ENCODE results near the gene SAMD13.

The SAMD13 gene

DNA sequence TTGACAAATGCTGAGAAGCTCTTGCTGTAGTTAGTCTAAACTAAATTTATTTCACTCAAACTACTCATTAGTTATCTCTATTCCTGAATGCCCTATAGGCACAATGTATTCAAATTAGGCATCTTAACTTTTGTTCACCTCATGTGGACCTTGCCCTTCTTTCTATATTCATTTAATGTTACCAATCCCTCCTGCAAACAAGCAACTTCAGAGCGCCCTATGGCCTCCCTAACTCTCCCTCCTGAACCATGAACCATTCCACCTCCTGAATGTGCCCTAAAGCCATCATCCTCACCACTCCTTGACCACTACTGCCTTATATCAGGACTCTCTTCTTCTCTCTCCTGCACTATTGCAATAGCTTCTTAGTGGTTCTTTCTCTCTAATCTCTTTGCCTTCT lies 34.8 kb upstream of the SAMD13 start:
- no peak overlapping the region for H2BK120ac ChIP-seq (ENCODE audit: low read depth, low read length)
- no peak overlapping the region for H4K5ac ChIP-seq (ENCODE audit: low read length)
- H4K8ac ChIP-seq (ENCODE audit: low read depth, low read length), result no peak overlapping the region
- no peak overlapping the region for H3K9ac ChIP-seq (ENCODE audit: low read length)
- no peaks in the 10 kb centered on the region for H3K36me3 ChIP-seq (ENCODE audit: control insufficient read depth, insufficient read depth, low read length)
- no peak overlapping the region for H3K4me3 ChIP-seq (ENCODE audit: low read length)
- H3K4me1 ChIP-seq (ENCODE audit: control insufficient read depth, low read depth, low read length), result no peaks in the 10 kb centered on the region
- H3K79me2 ChIP-seq (ENCODE audit: control insufficient read depth, insufficient read depth, low read length), result no peaks in the 10 kb centered on the region
- H3K4me2 ChIP-seq (ENCODE audit: low read length), result no peak overlapping the region
- H3K79me1 ChIP-seq (ENCODE audit: low read length), result no peaks in the 10 kb centered on the region
- WGBS (ENCODE audit: extremely low coverage, insufficient coverage, low lambda C conversion rate), result no CpG with 5 or more reads among the region's 1 CpG
- no peaks in the 10 kb centered on the region for H3K27me3 ChIP-seq (ENCODE audit: insufficient read depth, low read length, poor library complexity)
- H3K27ac ChIP-seq (ENCODE audit: low read depth, low read length), result no peak overlapping the region
- H3K4ac ChIP-seq (ENCODE audit: low read depth, low read length), result no peak overlapping the region
- no peak overlapping the region for H2AK5ac ChIP-seq (ENCODE audit: low read length)
- no peak overlapping the region for H2BK15ac ChIP-seq (replicated peaks; ENCODE audit: low read depth)
- DNase-seq, result no peak
- H3K18ac ChIP-seq (ENCODE audit: low read length), result no peak overlapping the region
- H3K56ac ChIP-seq (ENCODE audit: low read length), result no peak overlapping the region
- no peak overlapping the region for H3K23ac ChIP-seq (ENCODE audit: low read length)
- H2BK5ac ChIP-seq (ENCODE audit: low read length), result no peak overlapping the region

DNA sequence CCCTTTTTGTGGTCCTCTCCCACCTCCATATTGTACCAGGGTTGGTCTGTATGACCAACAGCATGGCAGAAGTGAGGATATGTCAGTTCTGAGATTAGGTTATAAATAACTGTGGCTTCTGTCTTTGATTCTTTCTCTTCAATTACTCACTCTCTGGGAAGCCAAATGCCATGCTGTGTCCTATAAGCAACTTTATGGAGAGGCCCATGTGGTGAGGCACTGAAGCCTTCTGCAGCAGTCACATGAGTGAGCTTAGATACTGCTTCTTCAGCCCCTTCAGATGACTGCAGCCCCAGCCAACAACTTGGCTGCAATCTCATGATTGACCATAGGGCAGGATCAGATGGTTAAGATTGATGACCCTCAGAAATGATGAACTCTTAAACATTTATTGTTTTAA lies 34.0 kb upstream of the SAMD13 start:
- Histone ChIP-seq H3K4me3 (ENCODE audit: low read length) (no peak overlapping the region), H3K79me1 (ENCODE audit: low read length) (no peaks in the 10 kb centered on the region), H3K9ac (ENCODE audit: low read length) (no peak overlapping the region), H3K4me2 (ENCODE audit: low read length) (no peak overlapping the region), H4K8ac (ENCODE audit: low read depth, low read length) (no peak overlapping the region), H3K4ac (ENCODE audit: low read depth, low read length) (no peak overlapping the region), H3K36me3 (ENCODE audit: control insufficient read depth, insufficient read depth, low read length) (no peaks in the 10 kb centered on the region), H2BK5ac (ENCODE audit: low read length) (no peak overlapping the region), H3K23ac (ENCODE audit: low read length) (no peak overlapping the region), H3K56ac (ENCODE audit: low read length) (no peak overlapping the region), H3K79me2 (ENCODE audit: control insufficient read depth, insufficient read depth, low read length) (no peaks in the 10 kb centered on the region), H2BK120ac (ENCODE audit: low read depth, low read length) (no peak overlapping the region), H2BK15ac (replicated peaks; ENCODE audit: low read depth) (no peak overlapping the region), H3K18ac (ENCODE audit: low read length) (no peak overlapping the region), H3K27me3 (ENCODE audit: insufficient read depth, low read length, poor library complexity) (no peaks in the 10 kb centered on the region), H3K27ac (ENCODE audit: low read depth, low read length) (no peak overlapping the region), H2AK5ac (ENCODE audit: low read length) (no peak overlapping the region), H3K4me1 (ENCODE audit: control insufficient read depth, low read depth, low read length) (no peaks in the 10 kb centered on the region), H4K5ac (ENCODE audit: low read length) (no peak overlapping the region)
- no peak for DNase-seq

DNA sequence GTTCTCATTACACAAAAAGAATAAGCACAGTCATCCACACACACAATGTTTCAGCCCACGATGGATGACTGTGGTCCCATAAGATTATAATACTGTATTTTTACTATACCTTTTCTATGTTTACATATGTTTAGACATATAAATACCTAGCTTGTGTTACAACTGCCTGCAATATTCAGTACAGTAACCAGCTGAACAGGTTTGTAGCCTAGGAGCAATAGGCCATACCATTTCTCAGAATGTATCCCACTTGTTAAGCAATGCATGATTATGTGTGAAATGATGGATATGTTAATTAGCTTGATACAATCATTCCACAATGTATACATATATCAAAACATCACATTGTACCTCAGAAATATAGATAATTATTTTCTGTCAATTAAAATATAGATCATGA lies 33.2 kb upstream of the SAMD13 start:
- Histone ChIP-seq H3K36me3 (ENCODE audit: control insufficient read depth, insufficient read depth, low read length) (no peaks in the 10 kb centered on the region), H4K8ac (ENCODE audit: low read depth, low read length) (no peak overlapping the region), H3K27ac (ENCODE audit: low read depth, low read length) (no peak overlapping the region), H3K9ac (ENCODE audit: low read length) (no peak overlapping the region), H3K79me2 (ENCODE audit: control insufficient read depth, insufficient read depth, low read length) (no peaks in the 10 kb centered on the region), H3K23ac (ENCODE audit: low read length) (no peak overlapping the region), H3K4me1 (ENCODE audit: control insufficient read depth, low read depth, low read length) (no peaks in the 10 kb centered on the region), H3K79me1 (ENCODE audit: low read length) (no peaks in the 10 kb centered on the region), H2BK15ac (replicated peaks; ENCODE audit: low read depth) (no peak overlapping the region), H3K56ac (ENCODE audit: low read length) (no peak overlapping the region), H3K4me2 (ENCODE audit: low read length) (no peak overlapping the region), H4K5ac (ENCODE audit: low read length) (no peak overlapping the region), H3K4ac (ENCODE audit: low read depth, low read length) (no peak overlapping the region), H3K4me3 (ENCODE audit: low read length) (no peak overlapping the region), H2BK5ac (ENCODE audit: low read length) (no peak overlapping the region), H3K18ac (ENCODE audit: low read length) (no peak overlapping the region), H2AK5ac (ENCODE audit: low read length) (no peak overlapping the region), H3K27me3 (ENCODE audit: insufficient read depth, low read length, poor library complexity) (no peaks in the 10 kb centered on the region), H2BK120ac (ENCODE audit: low read depth, low read length) (no peak overlapping the region)
- no CpG with 5 or more reads among the region's 1 CpG for WGBS (ENCODE audit: extremely low coverage, insufficient coverage, low lambda C conversion rate)
- DNase-seq, result no peak

DNA sequence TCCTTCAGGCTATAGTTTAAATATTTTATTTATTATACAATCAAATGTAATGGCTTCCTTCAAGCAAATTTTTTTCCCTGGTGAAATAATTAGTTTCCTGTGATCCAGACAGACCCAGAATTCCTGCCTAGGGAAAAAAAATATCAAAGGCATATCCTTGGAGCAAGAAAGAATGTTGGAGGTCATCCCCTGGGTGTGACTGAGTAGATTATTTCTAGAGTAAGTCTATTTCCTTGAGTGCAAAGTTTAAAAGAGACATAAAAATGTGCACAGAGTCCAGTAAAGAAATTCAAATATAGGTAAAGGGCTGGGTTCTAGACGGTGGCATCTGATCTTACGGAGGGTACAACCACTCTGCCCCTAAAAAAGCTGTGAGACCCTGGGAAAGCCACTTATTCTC lies 32.2 kb upstream of the SAMD13 start:
- Histone ChIP-seq H2BK5ac (ENCODE audit: low read length) (no peak overlapping the region), H4K5ac (ENCODE audit: low read length) (no peak overlapping the region), H3K4me2 (ENCODE audit: low read length) (no peak overlapping the region), H3K27me3 (ENCODE audit: insufficient read depth, low read length, poor library complexity) (no peaks in the 10 kb centered on the region), H2BK120ac (ENCODE audit: low read depth, low read length) (no peak overlapping the region), H3K79me2 (ENCODE audit: control insufficient read depth, insufficient read depth, low read length) (no peaks in the 10 kb centered on the region), H2BK15ac (replicated peaks; ENCODE audit: low read depth) (no peak overlapping the region), H3K4ac (ENCODE audit: low read depth, low read length) (no peak overlapping the region), H3K23ac (ENCODE audit: low read length) (no peak overlapping the region), H2AK5ac (ENCODE audit: low read length) (no peak overlapping the region), H3K36me3 (ENCODE audit: control insufficient read depth, insufficient read depth, low read length) (no peaks in the 10 kb centered on the region), H3K56ac (ENCODE audit: low read length) (no peak overlapping the region), H3K27ac (ENCODE audit: low read depth, low read length) (no peak overlapping the region), H4K8ac (ENCODE audit: low read depth, low read length) (no peak overlapping the region), H3K18ac (ENCODE audit: low read length) (no peak overlapping the region), H3K9ac (ENCODE audit: low read length) (no peak overlapping the region), H3K4me1 (ENCODE audit: control insufficient read depth, low read depth, low read length) (no peaks in the 10 kb centered on the region), H3K4me3 (ENCODE audit: low read length) (no peak overlapping the region), H3K79me1 (ENCODE audit: low read length) (no peaks in the 10 kb centered on the region)
- no peak for DNase-seq
- WGBS (ENCODE audit: extremely low coverage, insufficient coverage, low lambda C conversion rate), result no CpG with 5 or more reads among the region's 2 CpGs

DNA sequence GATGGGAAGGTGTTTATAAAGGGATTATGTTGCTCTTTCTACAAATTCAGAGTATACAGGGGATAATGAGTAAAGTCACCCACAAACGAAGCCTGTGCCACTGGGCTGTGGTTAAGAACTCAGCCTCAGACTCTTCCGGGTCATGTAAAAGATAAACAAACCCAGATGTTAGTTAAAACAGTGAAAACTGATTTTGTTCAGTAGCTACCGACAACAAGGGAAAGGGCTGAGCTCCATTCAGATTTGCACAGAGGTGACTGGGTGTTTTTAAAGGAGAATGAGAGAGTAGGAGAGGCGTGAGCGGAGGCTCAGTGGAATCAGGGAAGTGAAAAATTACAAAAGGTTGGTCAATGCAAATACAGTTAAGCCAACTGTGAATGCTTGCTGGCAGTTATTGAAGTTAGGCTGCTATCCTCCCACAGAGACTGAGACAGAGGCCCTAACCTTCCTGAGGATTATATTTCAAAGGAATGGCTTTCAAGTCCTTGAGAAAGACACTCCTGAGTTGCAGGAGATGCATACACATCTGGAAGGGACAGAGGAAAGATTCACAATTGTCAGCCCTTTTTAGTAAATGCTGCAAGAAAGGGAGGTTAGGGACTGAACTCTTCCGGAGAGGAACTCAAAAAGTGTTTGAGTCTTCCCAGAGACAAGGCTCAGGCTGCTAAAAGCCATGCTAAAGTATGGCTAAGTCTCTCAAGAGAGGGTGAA lies 29.9 kb upstream of the SAMD13 start:
- H4K5ac ChIP-seq (ENCODE audit: low read length), result no peak overlapping the region
- H3K27me3 ChIP-seq (ENCODE audit: insufficient read depth, low read length, poor library complexity), result no peaks in the 10 kb centered on the region
- H3K4me1 ChIP-seq (ENCODE audit: control insufficient read depth, low read depth, low read length), result no peaks in the 10 kb centered on the region
- no peak overlapping the region for H4K8ac ChIP-seq (ENCODE audit: low read depth, low read length)
- no peak overlapping the region for H3K56ac ChIP-seq (ENCODE audit: low read length)
- no peak overlapping the region for H2AK5ac ChIP-seq (ENCODE audit: low read length)
- no peak overlapping the region for H3K4ac ChIP-seq (ENCODE audit: low read depth, low read length)
- H3K18ac ChIP-seq (ENCODE audit: low read length), result no peak overlapping the region
- no peak overlapping the region for H3K4me3 ChIP-seq (ENCODE audit: low read length)
- H3K23ac ChIP-seq (ENCODE audit: low read length), result no peak overlapping the region
- no peak overlapping the region for H3K27ac ChIP-seq (ENCODE audit: low read depth, low read length)
- DNase-seq, result peak; percentile 6
- no peak overlapping the region for H2BK15ac ChIP-seq (replicated peaks; ENCODE audit: low read depth)
- no peaks in the 10 kb centered on the region for H3K79me2 ChIP-seq (ENCODE audit: control insufficient read depth, insufficient read depth, low read length)
- WGBS (ENCODE audit: extremely low coverage, insufficient coverage, low lambda C conversion rate), result no CpG with 5 or more reads among the region's 6 CpGs
- H3K79me1 ChIP-seq (ENCODE audit: low read length), result no peaks in the 10 kb centered on the region
- no peak overlapping the region for H3K9ac ChIP-seq (ENCODE audit: low read length)
- no peak overlapping the region for H2BK120ac ChIP-seq (ENCODE audit: low read depth, low read length)
- H2BK5ac ChIP-seq (ENCODE audit: low read length), result no peak overlapping the region
- H3K4me2 ChIP-seq (ENCODE audit: low read length), result no peak overlapping the region
- H3K36me3 ChIP-seq (ENCODE audit: control insufficient read depth, insufficient read depth, low read length), result no peaks in the 10 kb centered on the region

DNA sequence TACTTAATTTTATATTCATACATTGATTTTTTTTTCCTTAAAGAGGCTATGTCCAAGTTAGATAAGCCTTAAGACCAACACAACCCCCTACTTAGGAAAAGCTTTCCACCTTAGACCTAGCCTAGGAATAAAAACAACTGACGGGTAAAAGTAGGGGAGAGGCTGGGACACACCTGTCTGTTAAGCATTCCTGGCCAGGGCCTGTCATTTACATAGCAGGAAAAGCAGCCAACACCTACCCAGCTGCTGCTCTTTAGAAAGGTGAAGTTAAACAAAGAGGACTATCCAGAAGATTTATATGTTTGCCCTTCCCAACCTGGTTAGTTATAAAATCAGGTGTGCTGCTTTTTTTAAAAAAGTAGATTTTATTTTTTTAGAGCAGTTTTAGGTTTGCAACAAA lies 29.1 kb upstream of the SAMD13 start:
- Histone ChIP-seq H3K27ac (ENCODE audit: low read depth, low read length) (no peak overlapping the region), H2BK15ac (replicated peaks; ENCODE audit: low read depth) (no peak overlapping the region), H3K27me3 (ENCODE audit: insufficient read depth, low read length, poor library complexity) (no peaks in the 10 kb centered on the region), H2BK120ac (ENCODE audit: low read depth, low read length) (no peak overlapping the region), H3K4me1 (ENCODE audit: control insufficient read depth, low read depth, low read length) (no peaks in the 10 kb centered on the region), H3K9ac (ENCODE audit: low read length) (no peak overlapping the region), H3K79me1 (ENCODE audit: low read length) (no peaks in the 10 kb centered on the region), H3K23ac (ENCODE audit: low read length) (no peak overlapping the region), H3K36me3 (ENCODE audit: control insufficient read depth, insufficient read depth, low read length) (no peaks in the 10 kb centered on the region), H3K79me2 (ENCODE audit: control insufficient read depth, insufficient read depth, low read length) (no peaks in the 10 kb centered on the region), H2BK5ac (ENCODE audit: low read length) (no peak overlapping the region), H4K5ac (ENCODE audit: low read length) (no peak overlapping the region), H3K56ac (ENCODE audit: low read length) (no peak overlapping the region), H3K18ac (ENCODE audit: low read length) (no peak overlapping the region), H3K4me3 (ENCODE audit: low read length) (no peak overlapping the region), H2AK5ac (ENCODE audit: low read length) (no peak overlapping the region), H3K4ac (ENCODE audit: low read depth, low read length) (no peak overlapping the region), H3K4me2 (ENCODE audit: low read length) (no peak overlapping the region), H4K8ac (ENCODE audit: low read depth, low read length) (no peak overlapping the region)
- no CpG with 5 or more reads among the region's 1 CpG for WGBS (ENCODE audit: extremely low coverage, insufficient coverage, low lambda C conversion rate)
- peak; percentile 32 for DNase-seq

Measured in mesendoderm (in vitro differentiated cells).